IMR-90 (cell line): ENCODE measurements around the gene HOTAIR. TPM values are rescaled to one million over a fixed set of nuclear protein-coding genes. Genes with fewer than 3 reads are reported as not detected.

Source experiments
- ATAC-seq: fragments of 200-7000 bp; cut with Tn5 transposase; 2 replicates; pipeline ENCODE4 v1.9.1; 2020; ENCODE audit warnings: low read depth, mild to moderate bottlenecking, moderate library complexity
- BruUV-seq: library from RNA; stranded (reverse); fragments of 400-500 nt; replicated peaks from 2 replicates; lab custom pipeline; 2021; lab: Mats Ljungman, UMichigan
- CTCF ChIA-PET: fragments of 300-600 bp; formaldehyde crosslinking; extraction: SDS; loops from one replicate; lab custom pipeline; 2021; ENCODE audit warnings: antibody characterized with exemption; lab: Yijun Ruan, JAX
- POLR2A ChIA-PET: fragments of 300-600 bp; sonication (Branson Sonifier 250); formaldehyde crosslinking; loops from one replicate; lab custom pipeline; 2022; ENCODE audit warnings: antibody characterized with exemption; ENCODE audit not compliant: unreplicated experiment; lab: Charles Lee
- DNase-seq: peaks from one replicate; pipeline ENCODE4 v3.0.0; 2013
- H2AFZ ChIP-seq: replicated peaks from 2 replicates; pipeline ENCODE3; 2013; ENCODE audit warnings: low read length, mild to moderate bottlenecking; ENCODE audit not compliant: poor library complexity
- H2AK5ac ChIP-seq: 2 replicates; pipeline ENCODE4 v1.6.1; 2013; ENCODE audit warnings: low read depth, low read length, inconsistent platforms
- H2AK9ac ChIP-seq: replicated peaks from 2 replicates; pipeline ENCODE3; 2013; ENCODE audit warnings: mild to moderate bottlenecking, low read depth, low read length, moderate library complexity; ENCODE audit not compliant: poor library complexity
- H2BK120ac ChIP-seq: 2 replicates; pipeline ENCODE4 v1.6.1; 2013; ENCODE audit warnings: low read depth, low read length, inconsistent platforms
- H2BK15ac ChIP-seq: 3 replicates; pipeline ENCODE4 v1.6.1; 2013; ENCODE audit warnings: low read depth, low read length, inconsistent platforms
- H2BK20ac ChIP-seq: 2 replicates; pipeline ENCODE4 v1.6.1; 2013; ENCODE audit warnings: low read depth, mild to moderate bottlenecking, inconsistent platforms, low read length, moderate library complexity
- H2BK5ac ChIP-seq: 2 replicates; pipeline ENCODE4 v1.6.1; 2013; ENCODE audit warnings: mild to moderate bottlenecking, low read depth, low read length, inconsistent platforms; ENCODE audit not compliant: poor library complexity, severe bottlenecking
- H3K14ac ChIP-seq: replicated peaks from 2 replicates; pipeline ENCODE4 v1.6.1; 2013; ENCODE audit warnings: low read depth, low read length, inconsistent platforms
- H3K18ac ChIP-seq: 2 replicates; pipeline ENCODE4 v1.6.1; 2013; ENCODE audit warnings: low read depth, low read length, control low read depth
- H3K23ac ChIP-seq: 2 replicates; pipeline ENCODE4 v1.6.1; 2013; ENCODE audit warnings: low read depth, low read length, inconsistent platforms
- H3K27ac ChIP-seq: 2 replicates; pipeline ENCODE4 v1.5.1; 2013; ENCODE audit warnings: mild to moderate bottlenecking, control low read depth, low read length; ENCODE audit not compliant: insufficient read depth
- H3K27me3 ChIP-seq: 2 replicates; pipeline ENCODE4 v1.6.1; 2013; ENCODE audit warnings: low read length; ENCODE audit not compliant: control insufficient read depth, insufficient read depth
- H3K36me3 ChIP-seq: 2 replicates; pipeline ENCODE4 v1.6.1; 2013; ENCODE audit warnings: low read length, mixed read lengths; ENCODE audit not compliant: control insufficient read depth, insufficient read depth
- H3K4ac ChIP-seq: 2 replicates; pipeline ENCODE4 v1.6.1; 2013; ENCODE audit warnings: low read depth, low read length, inconsistent platforms
- H3K4me1 ChIP-seq: 2 replicates; pipeline ENCODE4 v1.6.1; 2013; ENCODE audit warnings: low read length, mixed read lengths; ENCODE audit not compliant: control insufficient read depth, insufficient read depth
- H3K4me2 ChIP-seq: 2 replicates; pipeline ENCODE4 v1.6.1; 2013; ENCODE audit warnings: low read depth, mild to moderate bottlenecking, control low read depth, low read length, moderate library complexity
- H3K4me3 ChIP-seq: 2 replicates; pipeline ENCODE4 v1.5.1; 2013; ENCODE audit warnings: low read depth, mild to moderate bottlenecking, control low read depth, low read length, moderate library complexity; ENCODE audit not compliant: insufficient read depth
- H3K56ac ChIP-seq: 2 replicates; pipeline ENCODE4 v1.6.1; 2013; ENCODE audit warnings: low read length, inconsistent platforms; ENCODE audit not compliant: insufficient read depth; ENCODE audit errors: extremely low read depth
- H3K79me1 ChIP-seq, 2 experiments: 2 replicates each; pipeline ENCODE4 v1.6.1; 2013; ENCODE audit warnings: low read length in 2 of 2, inconsistent platforms in 1 of 2, low read depth in 1 of 2
- H3K9ac ChIP-seq: 2 replicates; pipeline ENCODE4 v1.6.1; 2013; ENCODE audit warnings: low read depth, low read length, control low read depth
- H3K9me1 ChIP-seq: 2 replicates; pipeline ENCODE4 v1.6.1; 2013; ENCODE audit warnings: low read length, inconsistent platforms; ENCODE audit not compliant: insufficient read depth
- H3K9me3 ChIP-seq: 2 replicates; pipeline ENCODE4 v1.6.1; 2013; ENCODE audit warnings: low read length; ENCODE audit not compliant: control insufficient read depth, insufficient read depth
- H4K20me1 ChIP-seq: 2 replicates; pipeline ENCODE4 v1.6.1; 2013; ENCODE audit warnings: low read length, inconsistent platforms; ENCODE audit not compliant: insufficient read depth
- H4K5ac ChIP-seq: 2 replicates; pipeline ENCODE4 v1.6.1; 2013; ENCODE audit warnings: mild to moderate bottlenecking, low read depth, low read length, control low read depth
- H4K8ac ChIP-seq, 2 experiments: 2 replicates each; pipeline ENCODE4 v1.6.1; 2013; ENCODE audit warnings: low read depth in 2 of 2, low read length in 2 of 2, control low read depth in 1 of 2, inconsistent platforms in 1 of 2
- H4K91ac ChIP-seq: 2 replicates; pipeline ENCODE4 v1.6.1; 2013; ENCODE audit warnings: low read depth, low read length, inconsistent platforms; ENCODE audit not compliant: insufficient read depth
- BHLHE40 ChIP-seq: fragments of 150-350 bp; IDR thresholded peaks from 2 replicates; pipeline ENCODE4 v1.6.1; 2016; ENCODE audit warnings: mild to moderate bottlenecking, low read depth, low read length
- CEBPB ChIP-seq: IDR thresholded peaks from 2 replicates; pipeline ENCODE4 v1.6.1; 2012; ENCODE audit warnings: low read depth, low read length, improper control_type of control experiment
- FOS ChIP-seq: fragments of 150-350 bp; IDR thresholded peaks from 2 replicates; pipeline ENCODE4 v1.6.1; 2016; ENCODE audit warnings: low read depth, low read length
- MAFK ChIP-seq: IDR thresholded peaks from 2 replicates; pipeline ENCODE4 v1.6.1; 2012; ENCODE audit warnings: low read depth, low read length, improper control_type of control experiment
- MAZ ChIP-seq: IDR thresholded peaks from 2 replicates; pipeline ENCODE4 v1.6.1; 2012; ENCODE audit warnings: low read depth, mild to moderate bottlenecking, low read length, improper control_type of control experiment, moderate library complexity, borderline replicate concordance
- POLR2A ChIP-seq: IDR thresholded peaks from 2 replicates; pipeline ENCODE4 v1.6.1; 2012; ENCODE audit warnings: mild to moderate bottlenecking, low read depth, low read length
- RAD21 ChIP-seq: IDR thresholded peaks from 2 replicates; pipeline ENCODE4 v1.6.1; 2012; ENCODE audit warnings: low read length, improper control_type of control experiment
- RCOR1 ChIP-seq: IDR thresholded peaks from 2 replicates; pipeline ENCODE4 v1.6.1; 2012; ENCODE audit warnings: mild to moderate bottlenecking, low read length, improper control_type of control experiment; ENCODE audit not compliant: insufficient replicate concordance
- RFX5 ChIP-seq: IDR thresholded peaks from 2 replicates; pipeline ENCODE4 v1.8.0; 2012; ENCODE audit warnings: low read depth, mild to moderate bottlenecking, low read length, moderate library complexity
- WGBS, 2 experiments: methylation state at CpG; one replicate each; pipeline versions ENCODE4 v1.1.5 to v1.1.7; 2013; ENCODE audit warnings: missing lambda C conversion rate in 2 of 2; ENCODE audit not compliant: insufficient read length in 1 of 2; ENCODE audit errors: extremely low coverage in 2 of 2; 5-methylcytosine and 5-hydroxymethylcytosine counted together
- dilution Hi-C: fragments of 300-500 bp; cut with HindIII; formaldehyde crosslinking; loops from one replicate; pipeline ENCODE4 v1.14.3; 2018; ENCODE audit warnings: low sequenced_read_pairs; ENCODE audit not compliant: unreplicated experiment
- in situ Hi-C: fragments of 300-500 bp; cut with MboI; formaldehyde crosslinking; loops from 3 replicates; pipeline ENCODE4 v1.14.3; 2019; ENCODE audit warnings: low sequenced_read_pairs, inconsistent platforms, mixed read lengths
- intact Hi-C: fragments of 100-400 bp; cut with micrococcal nuclease; formaldehyde crosslinking; loops from 2 replicates; pipeline ENCODE4 v1.10.0; 2022
- polyA plus RNA-seq, 3 experiments: library from polyadenylated mRNA; depleted of rRNA; stranded (reverse); fragments of >200 nt; gene quantifications; 2 replicates each; pipeline ENCODE4 v1.2.3, GENCODE V29; 2012; ENCODE audit warnings: low replicate concordance in 1 of 3
- total RNA-seq: library from RNA; depleted of rRNA; stranded (reverse); fragments of >200 nt; gene quantifications from 2 replicates; pipeline ENCODE4 v1.2.3, GENCODE V29; 2012
- TF ChIP-seq, protein P1 (sequence below): fragments of 150-350 bp; IDR thresholded peaks from 2 replicates; pipeline ENCODE4 v1.6.1; 2017; ENCODE audit warnings: mild to moderate bottlenecking, antibody characterized with exemption, low read length, low read depth

HOTAIR gene
- total and polyA plus RNA-seq, 2 of the 4 experiments (the other 2 are of a cell fraction) = not detected

DNA sequence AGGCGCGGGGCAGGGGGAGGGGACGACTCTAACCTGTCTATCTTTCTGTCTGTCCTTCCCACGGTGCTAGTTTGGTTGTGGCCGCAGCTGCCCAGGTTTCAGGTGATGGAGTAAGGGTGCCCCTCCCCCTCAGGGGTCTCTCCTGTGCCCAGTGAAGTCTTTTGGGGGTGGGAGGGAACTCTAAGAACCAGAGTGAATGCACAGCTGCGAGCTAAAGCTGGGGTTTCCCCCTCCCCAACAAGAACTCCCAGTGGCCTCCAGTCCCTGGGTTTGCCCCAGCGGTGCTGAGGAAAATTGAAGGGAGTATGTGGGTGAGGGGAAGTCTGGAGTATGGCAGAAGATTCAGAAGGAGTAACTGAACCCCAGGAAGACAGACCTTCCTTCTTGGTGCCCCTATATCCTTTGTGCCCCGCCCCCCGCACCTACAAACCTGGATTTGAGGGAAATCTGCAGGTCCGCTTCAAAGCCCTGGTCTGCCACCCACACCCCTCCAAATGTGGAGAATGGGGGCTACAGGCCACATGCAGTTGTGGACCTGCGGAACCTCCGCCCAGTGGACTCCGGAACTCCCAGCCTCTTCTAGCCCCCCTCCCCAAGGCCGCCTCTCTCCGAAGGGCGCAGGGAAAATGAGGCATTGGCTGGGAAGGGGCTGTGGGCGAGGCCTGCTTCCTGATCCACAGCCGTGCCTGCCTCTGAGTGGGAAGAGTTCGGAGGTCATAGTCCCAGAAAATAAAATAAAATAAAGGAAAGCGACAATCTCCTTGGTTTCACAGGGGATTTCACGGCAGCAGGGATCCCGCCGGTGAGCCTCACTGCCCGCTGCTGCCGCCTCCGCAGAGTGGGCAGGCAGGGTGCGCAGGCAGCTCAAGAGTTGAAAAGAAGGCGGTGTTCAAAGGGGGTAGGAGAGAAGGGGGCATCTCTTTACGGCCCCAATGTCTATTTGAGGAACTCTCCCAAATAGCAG lies 21.8 kb upstream of the HOTAIR start:
- Histone ChIP-seq H2AK5ac (no peak overlapping the region), H4K5ac (no peak overlapping the region), H3K79me1 (no peaks in the 10 kb centered on the region), H3K56ac (no peak overlapping the region), H2BK5ac (no peak overlapping the region), H2BK15ac (no peak overlapping the region), H3K9ac (no peak overlapping the region), H3K4me1 (peaks cover 2% of the 10 kb centered on the region; the same call in 1 of the 2 replicates), H3K9me3 (peaks cover 19% of the 10 kb centered on the region), H4K91ac (no peak overlapping the region), H3K23ac (no peak overlapping the region), H3K4me3 (no peak overlapping the region), H2BK20ac (no peak overlapping the region), H4K8ac (no peak overlapping the region), H3K36me3 (no peaks in the 10 kb centered on the region), H3K18ac (no peak overlapping the region), H4K20me1 (no peaks in the 10 kb centered on the region), H2AK9ac (no peak overlapping the region), H3K4ac (no peak overlapping the region), H3K27me3 (peaks cover 98% of the 10 kb centered on the region), H3K4me2 (no peak overlapping the region; the same call in 1 of the 2 replicates), H3K9me1 (no peaks in the 10 kb centered on the region), H3K27ac (no peak overlapping the region), H2BK120ac (no peak overlapping the region), H2AFZ (no peak overlapping the region), H3K14ac (no peak overlapping the region)
- ChIA-PET POLR2A (no interaction called here), CTCF (no interaction called here)
- ATAC-seq (no peak), DNase-seq (no peak)
- TF ChIP-seq POLR2A (no peak), RCOR1 (no peak), FOS (no peak), MAFK (no peak), RAD21 (no peak), BHLHE40 (no peak), MAZ (no peak), CEBPB (no peak), RFX5 (no peak)
- TF ChIP-seq, protein P1, sequence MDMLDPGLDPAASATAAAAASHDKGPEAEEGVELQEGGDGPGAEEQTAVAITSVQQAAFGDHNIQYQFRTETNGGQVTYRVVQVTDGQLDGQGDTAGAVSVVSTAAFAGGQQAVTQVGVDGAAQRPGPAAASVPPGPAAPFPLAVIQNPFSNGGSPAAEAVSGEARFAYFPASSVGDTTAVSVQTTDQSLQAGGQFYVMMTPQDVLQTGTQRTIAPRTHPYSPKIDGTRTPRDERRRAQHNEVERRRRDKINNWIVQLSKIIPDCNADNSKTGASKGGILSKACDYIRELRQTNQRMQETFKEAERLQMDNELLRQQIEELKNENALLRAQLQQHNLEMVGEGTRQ = no peak
- dilution Hi-C loops (no loop called here), in situ Hi-C loops (loop anchor here (10.0 kb wide), 2 partner anchors 232 to 378 kb away; no protein-coding TSS in a partner anchor), intact Hi-C loops (no loop called here)
- WGBS, 2 experiments = 51% methylated on average over 4 of the region's 29 CpGs; no CpG with 5 or more reads in 1 of the 2 experiments
- no TSS peak for BruUV-seq
